ENCODE results near the gene SNAPC2.

DNA sequence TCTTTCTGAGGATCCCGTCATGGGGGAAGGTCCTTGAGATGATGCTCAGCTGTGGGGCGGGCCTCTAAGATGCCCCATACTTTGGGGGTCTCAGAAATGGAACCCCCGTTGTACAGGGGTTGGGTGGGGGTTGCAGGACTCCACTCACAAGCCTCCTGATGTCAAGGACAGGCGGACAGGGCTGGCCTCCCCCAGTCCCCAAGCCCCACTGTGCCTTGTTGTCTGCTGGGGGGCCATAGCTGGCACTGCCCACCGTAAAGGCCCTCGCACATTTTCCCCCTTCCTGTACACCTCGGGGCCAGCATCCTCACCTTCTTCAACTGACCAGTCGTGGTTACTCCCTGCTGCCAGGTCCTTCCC is 2.7 kb downstream of the SNAPC2 start:
- TF ChIP-seq, protein P1, sequence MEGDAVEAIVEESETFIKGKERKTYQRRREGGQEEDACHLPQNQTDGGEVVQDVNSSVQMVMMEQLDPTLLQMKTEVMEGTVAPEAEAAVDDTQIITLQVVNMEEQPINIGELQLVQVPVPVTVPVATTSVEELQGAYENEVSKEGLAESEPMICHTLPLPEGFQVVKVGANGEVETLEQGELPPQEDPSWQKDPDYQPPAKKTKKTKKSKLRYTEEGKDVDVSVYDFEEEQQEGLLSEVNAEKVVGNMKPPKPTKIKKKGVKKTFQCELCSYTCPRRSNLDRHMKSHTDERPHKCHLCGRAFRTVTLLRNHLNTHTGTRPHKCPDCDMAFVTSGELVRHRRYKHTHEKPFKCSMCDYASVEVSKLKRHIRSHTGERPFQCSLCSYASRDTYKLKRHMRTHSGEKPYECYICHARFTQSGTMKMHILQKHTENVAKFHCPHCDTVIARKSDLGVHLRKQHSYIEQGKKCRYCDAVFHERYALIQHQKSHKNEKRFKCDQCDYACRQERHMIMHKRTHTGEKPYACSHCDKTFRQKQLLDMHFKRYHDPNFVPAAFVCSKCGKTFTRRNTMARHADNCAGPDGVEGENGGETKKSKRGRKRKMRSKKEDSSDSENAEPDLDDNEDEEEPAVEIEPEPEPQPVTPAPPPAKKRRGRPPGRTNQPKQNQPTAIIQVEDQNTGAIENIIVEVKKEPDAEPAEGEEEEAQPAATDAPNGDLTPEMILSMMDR (IDR thresholded peaks at IDR 0.05; ENCODE audit: low read length) = no peak
- TF ChIP-seq EZH2 (IDR thresholded peaks at IDR 0.05; ENCODE audit: borderline replicate concordance, low read length) = no peak
